ENCODE measurements around the gene C3AR1. TPM values are rescaled to one million over a fixed set of nuclear protein-coding genes. Genes with fewer than 3 reads are reported as not detected.
A peak's percentile ranks its signal among the peaks of the same experiment; 100 is the strongest.

The C3AR1 gene
- total and polyA plus RNA-seq, 2 of the 13 experiments (the other 11 are each of a cell fraction or from before 2014, with no cell fraction given) = not detected

DNA sequence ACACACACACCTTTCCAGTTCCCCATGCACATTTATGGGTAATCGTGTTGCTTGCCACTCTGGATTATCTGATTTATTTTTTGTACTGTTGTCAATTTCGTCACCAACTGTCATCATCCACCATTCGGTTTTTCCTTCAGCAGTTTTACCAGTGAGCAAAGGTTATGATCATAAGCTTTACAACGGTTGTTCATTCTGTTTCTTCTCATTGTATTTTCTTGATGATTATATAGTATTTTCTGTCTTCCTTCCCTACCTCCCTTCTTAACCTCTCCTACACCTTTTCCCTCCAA lies 16.6 kb upstream of the C3AR1 start:
- BruUV-seq (replicated peaks) = no TSS peak
- Histone ChIP-seq H3K4me1 (ENCODE audit: insufficient read depth, low read length) (peaks cover 29% of the 10 kb centered on the region), H4K20me1 (ENCODE audit: insufficient read depth, low read length) (no peaks in the 10 kb centered on the region), H3K36me3 (replicated peaks in 1 of 2; ENCODE audit: control insufficient read depth in 1 of 2, insufficient read depth in 2 of 2, low read length in 2 of 2) (no peaks in the 10 kb centered on the region), H2AFZ (ENCODE audit: low read length) (peak overlapping the region; percentile 95), H3K9ac (ENCODE audit: insufficient read depth, low read depth, low read length) (peak overlapping the region; percentile 81), H3K4me2 (ENCODE audit: low read depth, low read length) (peak overlapping the region; percentile 81), H3K4me3 (replicated peaks in 1 of 3; ENCODE audit: insufficient read depth in 1 of 3, low read depth in 2 of 3, low read length in 3 of 3) (peak overlapping the region; percentile 70 to 97 (median 78)), H3K79me2 (ENCODE audit: insufficient read depth, low read length) (peaks cover 29% of the 10 kb centered on the region), H3K9me3 (ENCODE audit: low read length) (no peaks in the 10 kb centered on the region), H3K27ac (ENCODE audit: extremely low read length, insufficient read depth, low read length) (peak overlapping the region; percentile 87), H3K27me3 (ENCODE audit: control insufficient read depth in 1 of 2, insufficient read depth in 2 of 2, low read length in 2 of 2) (no peaks in the 10 kb centered on the region; a peak in 1 of 5 replicates)
- FAIRE-seq (no peak), ATAC-seq (no peak), DNase-seq (ENCODE audit: low spot score) (no peak)
- WGBS (ENCODE audit: low lambda C conversion rate) = 2% methylated on average over 4 of the region's 4 CpGs
- in situ Hi-C loops (cut with HindIII; ENCODE audit: extremely low pct_ligation_motif_present, low pct_unique_long_range_greater_than_20kb) = no loop called here
- POLR2A ChIA-PET = interaction anchor here (1.2 kb wide), 1 partner anchor 56 kb away, joined by 3 read pairs; no protein-coding TSS in a partner anchor
- intact Hi-C loops (cut with micrococcal nuclease; ENCODE audit: unreplicated experiment) = loop anchor here (5.0 kb wide), 1 partner anchor 50 kb away; the partner anchor contains the start of gene FOXJ2
- CTCF ChIA-PET (ENCODE audit: low intra/inter-chr PET ratio, low total read pairs) = no interaction called here
- no peak for TF ChIP-seq MBD4 (IDR thresholded peaks at IDR 0.05; ENCODE audit: borderline replicate concordance, low read length)
- no peak for TF ChIP-seq NFKB2 (CRISPR knock-in tag; IDR thresholded peaks at IDR 0.05; ENCODE audit: borderline replicate concordance)
- TF ChIP-seq CREB1 (IDR thresholded peaks at IDR 0.05) = peak; percentile 41; the same call in 1 of the 2 replicates
- no peak for TF ChIP-seq CREB1 (CRISPR knock-in tag; IDR thresholded peaks at IDR 0.05)
- TF ChIP-seq, protein P1, sequence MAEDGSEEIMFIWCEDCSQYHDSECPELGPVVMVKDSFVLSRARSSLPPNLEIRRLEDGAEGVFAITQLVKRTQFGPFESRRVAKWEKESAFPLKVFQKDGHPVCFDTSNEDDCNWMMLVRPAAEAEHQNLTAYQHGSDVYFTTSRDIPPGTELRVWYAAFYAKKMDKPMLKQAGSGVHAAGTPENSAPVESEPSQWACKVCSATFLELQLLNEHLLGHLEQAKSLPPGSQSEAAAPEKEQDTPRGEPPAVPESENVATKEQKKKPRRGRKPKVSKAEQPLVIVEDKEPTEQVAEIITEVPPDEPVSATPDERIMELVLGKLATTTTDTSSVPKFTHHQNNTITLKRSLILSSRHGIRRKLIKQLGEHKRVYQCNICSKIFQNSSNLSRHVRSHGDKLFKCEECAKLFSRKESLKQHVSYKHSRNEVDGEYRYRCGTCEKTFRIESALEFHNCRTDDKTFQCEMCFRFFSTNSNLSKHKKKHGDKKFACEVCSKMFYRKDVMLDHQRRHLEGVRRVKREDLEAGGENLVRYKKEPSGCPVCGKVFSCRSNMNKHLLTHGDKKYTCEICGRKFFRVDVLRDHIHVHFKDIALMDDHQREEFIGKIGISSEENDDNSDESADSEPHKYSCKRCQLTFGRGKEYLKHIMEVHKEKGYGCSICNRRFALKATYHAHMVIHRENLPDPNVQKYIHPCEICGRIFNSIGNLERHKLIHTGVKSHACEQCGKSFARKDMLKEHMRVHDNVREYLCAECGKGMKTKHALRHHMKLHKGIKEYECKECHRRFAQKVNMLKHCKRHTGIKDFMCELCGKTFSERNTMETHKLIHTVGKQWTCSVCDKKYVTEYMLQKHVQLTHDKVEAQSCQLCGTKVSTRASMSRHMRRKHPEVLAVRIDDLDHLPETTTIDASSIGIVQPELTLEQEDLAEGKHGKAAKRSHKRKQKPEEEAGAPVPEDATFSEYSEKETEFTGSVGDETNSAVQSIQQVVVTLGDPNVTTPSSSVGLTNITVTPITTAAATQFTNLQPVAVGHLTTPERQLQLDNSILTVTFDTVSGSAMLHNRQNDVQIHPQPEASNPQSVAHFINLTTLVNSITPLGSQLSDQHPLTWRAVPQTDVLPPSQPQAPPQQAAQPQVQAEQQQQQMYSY (CRISPR knock-in tag; IDR thresholded peaks at IDR 0.05) = no peak
- TF ChIP-seq JUNB (CRISPR knock-in tag; IDR thresholded peaks at IDR 0.05; ENCODE audit: borderline replicate concordance) = 0 out of 2 replicates have a peak, but pooled peaks have one; percentile 32

Data from HepG2 (cell line).